ENCODE data around the gene HMG20A.

Gene HMG20A

DNA sequence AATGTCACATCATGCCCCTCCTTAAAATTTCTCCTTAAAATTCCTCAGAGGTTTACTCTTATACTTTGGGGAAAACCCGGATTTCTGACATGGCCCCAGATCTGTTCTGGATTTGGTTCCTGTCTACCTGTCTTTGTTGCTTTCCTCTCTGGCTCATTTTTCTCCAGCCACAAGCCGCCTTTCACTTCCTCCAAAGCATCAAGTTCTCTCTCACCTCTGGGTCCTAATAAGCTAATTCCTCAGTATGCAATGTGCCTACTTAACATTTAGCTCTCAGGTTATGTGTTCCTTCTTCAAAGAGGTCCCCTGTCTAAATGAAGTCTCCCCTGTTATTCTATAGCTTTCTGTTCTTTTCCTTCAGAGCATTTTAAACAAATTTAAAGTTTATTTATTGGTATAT, 16.1 kb downstream of the HMG20A start:
- no peak for DNase-seq

- no peak for DNase-seq
These were observed 16.6 kb downstream of the HMG20A start for GRCh38 chr15:77437264-77437663.

GRCh38 chr15:77440378-77440999, 19.8 kb downstream of the HMG20A start:
- DNase-seq: no peak

DNA sequence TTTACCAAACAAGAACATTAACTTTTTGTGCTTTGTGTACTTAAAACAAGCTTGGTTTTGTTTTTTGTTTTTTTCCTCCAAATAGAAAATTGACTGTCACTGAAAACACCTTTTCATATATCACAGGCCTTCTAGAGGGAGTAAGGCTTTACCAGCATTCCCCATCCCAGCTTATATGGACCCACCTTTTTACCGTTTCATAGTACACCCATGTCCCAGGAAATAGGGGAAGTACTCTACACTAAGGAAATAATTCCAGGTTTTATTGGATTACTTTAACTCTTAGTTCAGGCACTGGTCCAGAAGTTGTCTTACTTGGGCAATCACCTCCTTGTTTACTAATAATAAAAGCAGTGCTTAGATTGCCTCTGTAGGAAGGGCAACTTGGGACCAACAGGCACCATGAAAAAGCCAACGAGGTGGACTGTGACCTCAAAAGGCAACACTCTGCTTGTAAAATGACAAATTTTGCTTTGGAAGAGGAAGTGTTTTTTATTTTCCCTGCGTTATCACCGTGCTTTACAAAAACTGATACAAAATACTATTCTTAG, 26.2 kb downstream of the HMG20A start:
- no peak for DNase-seq

DNA sequence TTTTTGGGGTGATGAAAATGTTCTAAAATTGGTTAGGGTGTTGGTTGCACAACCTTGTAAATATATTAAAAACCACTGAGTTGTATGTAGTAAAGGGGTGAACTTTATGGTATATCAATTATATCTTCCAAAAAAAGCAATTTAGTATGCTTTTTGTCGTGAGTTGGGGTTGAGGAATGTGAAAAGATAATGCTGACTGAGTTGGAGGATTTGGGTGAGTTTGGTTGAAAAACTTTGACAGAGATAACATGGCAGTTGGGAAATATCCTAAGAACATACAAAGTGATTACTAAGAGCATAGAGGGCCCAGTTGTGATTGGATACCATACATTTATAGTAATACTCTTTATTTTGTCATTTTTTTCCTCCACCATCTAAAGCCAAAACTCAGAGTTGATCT, 33.6 kb downstream of the HMG20A start:
- no peak for DNase-seq

DNA sequence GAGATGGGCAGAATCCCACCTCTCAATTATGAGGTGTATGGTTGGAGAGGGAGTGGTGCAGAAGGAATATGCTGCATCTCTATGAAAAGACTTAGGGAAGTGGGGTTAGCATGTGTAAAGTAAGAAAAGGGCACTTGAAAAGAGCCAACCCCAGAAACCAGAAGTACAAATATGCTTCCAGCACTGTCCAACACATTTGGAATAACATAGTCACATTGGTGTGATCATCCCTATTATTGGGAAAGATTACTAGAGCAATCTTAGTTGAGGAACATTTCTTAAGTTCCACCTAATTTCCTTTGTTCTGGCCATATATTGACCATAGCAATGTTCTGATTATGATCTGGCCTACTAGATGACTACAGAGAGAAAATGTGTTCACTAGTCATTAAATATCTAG, 34.3 kb downstream of the HMG20A start:
- no peak for DNase-seq

DNA sequence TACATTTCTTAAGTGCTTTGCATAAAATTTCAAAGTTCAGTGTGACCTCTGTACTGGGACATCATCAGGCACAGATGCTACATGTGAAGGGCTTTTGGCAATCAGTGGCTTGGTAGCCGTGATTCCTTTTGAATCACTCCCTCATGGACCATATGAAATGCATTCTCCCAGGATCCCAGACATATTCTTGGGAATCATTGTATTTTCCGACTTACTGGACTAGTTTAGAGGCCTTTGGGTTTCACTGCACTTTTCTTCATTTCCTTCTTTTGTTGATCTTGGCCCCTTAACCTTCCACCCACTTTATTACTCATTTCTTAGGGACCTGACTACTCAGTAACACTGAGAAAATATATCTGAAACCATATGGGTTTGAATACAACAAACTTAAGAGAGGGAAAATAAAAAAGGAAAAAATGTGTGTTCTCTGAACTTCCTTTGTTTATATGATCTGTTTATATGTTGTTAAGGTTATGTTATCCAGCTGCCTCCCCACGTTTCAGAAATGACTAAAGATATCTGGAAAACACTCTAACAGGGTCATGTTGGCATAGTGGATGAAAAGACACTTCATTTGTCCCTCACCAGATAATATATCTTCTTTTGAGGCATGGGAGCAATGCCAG, 35.1 kb downstream of the HMG20A start:
- no peak for DNase-seq

- no peak for DNase-seq
These were observed 36.1 kb downstream of the HMG20A start for GRCh38 chr15:77456746-77457145.

DNA sequence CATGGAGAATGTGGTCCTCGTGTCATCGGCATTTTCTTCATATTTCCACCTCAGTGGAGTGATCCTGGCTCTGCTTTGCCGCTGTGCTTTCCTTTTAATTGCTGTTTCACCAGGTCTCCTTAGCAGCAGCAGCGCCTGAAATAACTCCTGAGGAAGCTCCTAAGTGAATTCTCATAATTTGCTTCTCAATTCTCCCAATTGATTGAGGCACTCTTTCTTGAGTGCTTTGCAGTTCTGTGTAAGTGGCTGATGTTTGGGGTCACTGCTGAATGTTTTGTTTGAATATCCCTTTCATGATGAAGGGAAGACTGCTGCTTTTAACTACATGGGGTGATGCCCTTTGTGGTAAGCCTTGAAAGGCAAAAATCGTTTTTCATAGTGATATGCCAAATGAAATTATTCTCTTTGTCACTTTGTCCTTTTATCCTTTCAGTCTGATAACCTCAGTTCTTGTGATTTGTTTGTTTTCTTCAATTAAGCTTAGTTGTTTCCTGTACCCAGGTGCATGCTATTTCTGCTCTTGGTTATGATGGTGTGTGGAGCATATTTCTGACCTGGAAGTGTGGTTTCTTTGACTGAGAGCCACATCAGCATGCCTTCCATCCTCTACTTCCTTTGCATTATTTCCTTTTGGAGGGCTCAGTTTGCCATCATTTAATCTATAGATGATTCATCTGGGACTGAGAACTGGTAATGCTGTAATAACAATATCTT, 36.7 kb downstream of the HMG20A start:
- DNase-seq: no peak

GRCh38 chr15:77457905-77458265, 37.2 kb downstream of the HMG20A start:
- DNase-seq: no peak

DNA sequence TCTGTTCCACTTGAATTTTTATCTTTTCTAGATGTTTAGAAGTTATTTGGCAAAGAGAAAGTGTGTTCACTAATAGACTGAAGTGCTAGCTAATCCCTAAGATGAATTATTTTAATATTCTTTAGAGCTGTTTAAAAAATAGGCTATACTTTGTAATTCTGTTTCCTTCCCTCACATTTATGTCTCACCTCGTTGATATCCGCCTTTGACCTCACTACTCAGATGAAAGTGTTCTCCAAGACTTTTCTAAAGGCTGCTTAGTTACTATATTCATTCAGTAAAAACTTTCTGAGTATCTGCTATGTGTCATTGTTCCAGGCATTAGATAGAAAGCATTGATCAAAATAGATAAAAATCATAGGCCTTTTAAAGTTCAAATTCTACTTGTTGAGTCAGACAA, 38.3 kb downstream of the HMG20A start:
- no peak for DNase-seq

GRCh38 chr15:77461486-77461885, 40.8 kb downstream of the HMG20A start:
- DNase-seq: no peak

DNA sequence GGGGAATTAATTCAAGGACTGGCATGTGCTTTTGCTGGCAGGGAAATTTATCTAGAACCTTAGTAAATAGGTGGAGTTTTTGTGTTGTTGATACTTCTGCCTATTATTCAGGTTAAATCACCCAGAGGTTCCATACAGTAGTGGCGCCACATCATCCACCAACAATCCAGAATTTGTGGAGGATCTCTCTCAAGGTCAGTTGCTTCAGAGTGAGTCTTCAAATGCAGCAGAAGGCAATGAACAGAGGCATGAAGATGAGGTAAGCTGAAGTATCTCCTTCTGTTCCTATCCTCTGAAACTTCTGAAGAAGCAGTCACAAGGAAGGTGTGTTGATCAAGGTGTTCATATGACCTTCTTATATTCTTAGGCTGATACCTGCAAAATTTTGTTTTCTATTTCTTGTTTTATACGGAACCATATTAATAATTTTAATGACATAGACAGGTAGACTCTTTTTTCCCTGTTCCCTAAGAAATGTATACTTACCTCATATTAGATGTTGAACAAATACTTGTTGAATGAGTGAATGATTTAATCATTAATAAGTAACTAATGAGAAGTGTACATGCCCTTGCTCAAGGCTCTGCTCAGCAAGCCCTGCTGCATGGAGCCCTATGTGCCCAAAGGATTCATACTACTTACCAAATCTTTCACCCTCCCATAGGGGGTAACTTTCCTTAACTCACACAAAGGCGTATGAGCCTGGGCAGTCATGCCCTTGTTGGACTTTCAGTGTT, 43.6 kb downstream of the HMG20A start:
- DNase-seq: no peak

DNA sequence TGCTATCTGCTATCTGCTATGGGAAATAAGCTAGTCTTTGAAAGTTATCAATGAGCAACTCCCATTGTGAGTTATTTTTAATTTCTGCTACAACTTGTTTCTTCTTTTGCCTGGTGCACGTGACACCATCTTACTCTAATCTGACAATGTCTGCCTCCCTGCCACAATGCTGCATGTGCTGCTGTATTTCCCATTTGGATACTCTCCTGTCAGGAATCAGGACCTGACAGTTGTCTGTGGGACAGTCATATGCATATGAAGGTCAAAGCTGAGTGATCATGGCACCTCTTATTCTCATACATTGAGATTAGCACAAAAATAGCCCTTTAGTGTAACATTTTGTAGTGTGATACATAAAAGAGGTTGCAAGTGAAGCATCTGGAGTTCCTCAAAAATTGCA, 45.8 kb downstream of the HMG20A start:
- no peak for DNase-seq

DNA sequence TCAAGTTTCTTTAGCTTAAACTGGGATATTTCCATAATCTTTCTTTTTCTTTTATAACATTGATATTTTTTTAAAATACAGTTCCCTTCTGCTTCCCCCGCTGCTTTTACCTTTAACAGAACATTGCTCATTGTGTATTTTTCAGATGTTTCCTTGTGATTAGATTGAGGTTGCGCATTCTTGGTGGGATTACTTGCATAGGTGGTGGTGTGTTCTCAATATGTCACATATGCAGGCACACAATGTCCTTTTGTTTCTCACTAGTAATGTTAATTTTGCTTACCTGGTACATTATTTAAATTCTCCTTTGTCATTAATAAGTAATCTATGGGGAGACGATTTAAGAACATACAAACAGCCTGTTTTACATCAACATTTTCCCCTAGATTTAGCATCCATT, 48.2 kb downstream of the HMG20A start:
- no peak for DNase-seq

DNA sequence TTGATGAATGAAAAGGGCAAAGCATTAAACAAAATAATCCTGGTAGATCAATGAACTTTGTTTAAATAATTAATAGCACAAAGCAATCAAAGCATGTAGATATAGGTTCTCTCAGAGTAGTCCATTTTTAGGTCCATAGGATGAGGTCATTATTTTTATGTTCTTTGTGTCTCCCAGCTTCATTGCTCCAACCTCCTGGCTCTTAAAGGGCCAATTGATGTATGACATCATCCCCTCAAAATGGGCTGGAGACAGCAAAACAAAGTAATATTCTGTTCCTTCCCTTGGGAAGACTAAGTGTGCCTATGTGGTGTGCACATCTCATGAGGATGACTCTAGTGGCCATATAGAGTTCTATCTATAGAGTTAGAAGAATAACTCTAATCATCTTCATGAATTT, 49.5 kb downstream of the HMG20A start:
- DNase-seq: no peak

GRCh38 chr15:77473328-77473727, 52.6 kb downstream of the HMG20A start:
- no peak for DNase-seq

- DNase-seq: no peak
These were observed 53.8 kb downstream of the HMG20A start for GRCh38 chr15:77474310-77474988.

GRCh38 chr15:77475001-77475400, 54.3 kb downstream of the HMG20A start:
- no peak for DNase-seq

DNA sequence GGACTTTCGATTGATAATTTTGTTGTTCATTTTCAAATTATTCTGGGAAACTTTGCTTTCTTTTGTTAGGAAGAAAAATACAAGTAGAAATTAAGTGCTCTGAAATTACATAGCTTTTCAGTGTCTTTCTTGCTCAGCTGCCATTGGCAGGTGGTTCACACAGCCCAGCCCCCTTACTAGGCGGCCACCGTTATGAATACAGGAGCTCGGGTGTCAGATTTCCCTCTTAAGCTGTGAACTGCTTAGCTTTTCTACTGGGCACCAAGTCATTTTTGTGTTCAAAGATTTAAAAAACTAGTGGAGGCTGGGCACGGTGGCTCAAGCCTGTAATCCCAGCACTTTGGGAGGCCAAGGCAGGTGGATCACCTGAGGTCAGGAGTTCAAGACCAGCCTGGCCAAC, 55.2 kb downstream of the HMG20A start:
- no peak for DNase-seq

GRCh38 chr15:77476995-77477394, 56.3 kb downstream of the HMG20A start:
- no peak for DNase-seq

DNA sequence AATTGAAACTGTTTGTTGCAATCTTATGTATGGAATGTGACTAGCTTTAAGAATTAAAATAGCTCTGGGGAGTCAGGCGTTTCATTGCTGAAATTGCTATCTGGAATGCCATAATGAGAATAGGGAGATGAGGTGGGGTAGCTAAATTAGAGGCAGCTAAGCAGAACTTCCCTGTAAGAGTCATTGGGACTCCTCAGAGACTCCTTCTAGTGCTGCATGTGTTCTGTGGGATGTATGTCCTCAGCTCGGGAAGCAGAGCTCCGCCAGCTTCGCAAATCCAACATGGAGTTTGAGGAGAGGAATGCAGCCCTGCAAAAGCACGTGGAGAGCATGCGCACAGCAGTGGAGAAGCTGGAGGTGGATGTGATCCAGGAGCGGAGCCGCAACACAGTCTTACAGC, 57.4 kb downstream of the HMG20A start:
- no peak for DNase-seq

DNA sequence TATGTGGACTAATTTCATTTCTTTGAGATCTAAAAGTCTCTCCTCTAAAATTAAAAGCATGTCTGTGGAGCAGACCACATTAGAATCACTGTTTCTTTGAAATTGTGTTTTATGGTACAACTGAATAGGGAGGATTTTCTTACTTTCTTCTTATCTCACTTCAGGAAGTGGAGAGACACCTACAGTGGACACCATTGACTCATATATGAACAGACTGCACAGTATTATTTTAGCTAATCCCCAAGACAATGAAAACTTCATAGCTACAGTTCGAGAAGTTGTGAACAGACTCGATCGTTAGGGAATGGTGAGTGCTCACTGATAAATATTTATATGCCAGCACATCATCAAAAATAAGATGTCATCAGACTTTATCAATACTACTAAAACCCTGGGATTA, 58.3 kb downstream of the HMG20A start:
- no peak for DNase-seq
